Fibroblast of lung (primary cell): ENCODE data around the gene FBXO38. TPM values are rescaled to one million over a fixed set of nuclear protein-coding genes. Genes with fewer than 3 reads are reported as not detected.

Experiments used
- DNase-seq, 2 donors: peaks; one replicate each; pipeline versions ENCODE4 v3.0.0 to v3.0.0-alpha.2; 2010; ENCODE audit warnings: low read depth in 2 of 2
- H2AFZ ChIP-seq: 2 replicates; pipeline ENCODE4 v1.5.1; 2012; ENCODE audit warnings: low read length, control low read depth, inconsistent platforms
- H3K27ac ChIP-seq: 2 replicates; pipeline ENCODE4 v1.5.1; 2011; ENCODE audit warnings: low read length, control low read depth; ENCODE audit not compliant: insufficient read depth
- H3K27me3 ChIP-seq: 2 replicates; pipeline ENCODE4 v1.5.1; 2011; ENCODE audit warnings: mild to moderate bottlenecking, low read length; ENCODE audit not compliant: control insufficient read depth, insufficient read depth
- H3K36me3 ChIP-seq: 2 replicates; pipeline ENCODE4 v1.5.1; 2011; ENCODE audit warnings: low read length; ENCODE audit not compliant: control insufficient read depth, insufficient read depth
- H3K4me1 ChIP-seq: 2 replicates; pipeline ENCODE4 v1.5.1; 2011; ENCODE audit warnings: low read length; ENCODE audit not compliant: control insufficient read depth, insufficient read depth; ENCODE audit errors: extremely low read depth
- H3K4me2 ChIP-seq: 2 replicates; pipeline ENCODE4 v1.5.1; 2011; ENCODE audit warnings: low read length, control low read depth; ENCODE audit not compliant: insufficient read depth; ENCODE audit errors: extremely low read depth
- H3K4me3 ChIP-seq, 4 experiments: fragments of 200-600 bp in 1 of 4; sonication (generic) in 1 of 4; replicated peaks in 1 of 4; 2 replicates each; pipeline ENCODE4 v1.5.1; 2011 to 2016; ENCODE audit warnings: low read length in 4 of 4, low read depth in 3 of 4, mild to moderate bottlenecking in 3 of 4, control low read depth in 2 of 4, inconsistent platforms in 1 of 4, mixed read lengths in 1 of 4; ENCODE audit not compliant: insufficient read depth in 1 of 4; ENCODE audit errors: control extremely low read depth in 1 of 4
- H3K79me2 ChIP-seq: 2 replicates; pipeline ENCODE4 v1.5.1; 2012; ENCODE audit warnings: mild to moderate bottlenecking, low read length, inconsistent platforms; ENCODE audit not compliant: control insufficient read depth, insufficient read depth
- H3K9ac ChIP-seq: 2 replicates; pipeline ENCODE4 v1.5.1; 2011; ENCODE audit warnings: mild to moderate bottlenecking, low read length, control low read depth; ENCODE audit not compliant: insufficient read depth
- H3K9me3 ChIP-seq: 2 replicates; pipeline ENCODE4 v1.5.1; 2012; ENCODE audit warnings: low read depth, low read length; ENCODE audit not compliant: control insufficient read depth, insufficient read depth
- H4K20me1 ChIP-seq: 2 replicates; pipeline ENCODE4 v1.5.1; 2011; ENCODE audit warnings: low read length; ENCODE audit not compliant: control insufficient read depth, insufficient read depth; ENCODE audit errors: extremely low read depth
- EZH2 ChIP-seq: IDR thresholded peaks from 2 replicates; pipeline ENCODE4 v1.5.1; 2012; ENCODE audit warnings: low read length, control low read depth, mild to moderate bottlenecking; ENCODE audit errors: missing control alignments
- polyA plus RNA-seq, 2 donors: library from polyadenylated mRNA; depleted of rRNA in 1 of 2; stranded (reverse) in 1 of 2; unstranded in 1 of 2; fragments of >200 nt; gene quantifications; 2 replicates each; pipeline ENCODE4 v1.2.1, GENCODE V29; 2011 to 2012; ENCODE audit warnings: missing spikeins in 1 of 2
- total RNA-seq: library from RNA; depleted of rRNA; stranded (reverse); fragments of >200 nt; gene quantifications from 2 replicates; pipeline ENCODE4 v1.2.1, GENCODE V29; 2014
- TF ChIP-seq, protein P1 (sequence below), 2 donors: IDR thresholded peaks in 1 of 2; conservative IDR thresholded peaks in 1 of 2; 1 replicate in 1 of 2; 2 replicates in 1 of 2; pipeline ENCODE4 v1.5.1; 2011 to 2012; ENCODE audit warnings: low read length in 2 of 2, control low read depth in 1 of 2, inconsistent platforms in 1 of 2, low read depth in 1 of 2, mild to moderate bottlenecking in 1 of 2

FBXO38 gene
- total and polyA plus RNA-seq, 2 donors (not counting 1 experiment from before 2014, with no cell fraction given), result 25.0 to 62.4 TPM

DNA sequence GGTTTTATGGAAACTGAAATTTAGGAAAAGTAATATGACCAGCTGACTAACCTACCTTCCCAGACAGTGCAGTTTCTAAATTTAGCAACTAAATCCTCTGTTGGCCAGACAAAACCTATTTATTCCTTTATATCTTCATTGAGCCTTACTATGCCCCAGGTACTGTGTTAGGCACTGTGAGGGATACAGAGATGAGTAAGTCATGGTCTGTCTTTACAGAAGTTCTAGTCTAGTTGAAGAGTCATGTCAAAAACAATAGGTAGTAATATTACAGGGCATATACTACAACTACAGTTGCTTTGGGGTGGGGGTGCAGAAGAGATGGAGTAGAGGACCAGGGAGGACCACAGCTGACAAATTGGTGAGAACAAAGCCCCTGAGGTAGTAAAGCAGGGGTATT, 42.8 kb downstream of the FBXO38 start:
- Histone ChIP-seq H3K4me2 (no peak overlapping the region), H3K4me3 (no peak overlapping the region), H3K79me2 (no peaks in the 10 kb centered on the region), H3K9me3 (no peaks in the 10 kb centered on the region), H3K4me1 (no peaks in the 10 kb centered on the region), H4K20me1 (no peaks in the 10 kb centered on the region), H3K36me3 (peaks cover 13% of the 10 kb centered on the region), H3K27ac (no peak overlapping the region), H2AFZ (no peak overlapping the region), H3K9ac (no peak overlapping the region), H3K27me3 (no peaks in the 10 kb centered on the region)
- no peak for TF ChIP-seq EZH2
- TF ChIP-seq, protein P1, sequence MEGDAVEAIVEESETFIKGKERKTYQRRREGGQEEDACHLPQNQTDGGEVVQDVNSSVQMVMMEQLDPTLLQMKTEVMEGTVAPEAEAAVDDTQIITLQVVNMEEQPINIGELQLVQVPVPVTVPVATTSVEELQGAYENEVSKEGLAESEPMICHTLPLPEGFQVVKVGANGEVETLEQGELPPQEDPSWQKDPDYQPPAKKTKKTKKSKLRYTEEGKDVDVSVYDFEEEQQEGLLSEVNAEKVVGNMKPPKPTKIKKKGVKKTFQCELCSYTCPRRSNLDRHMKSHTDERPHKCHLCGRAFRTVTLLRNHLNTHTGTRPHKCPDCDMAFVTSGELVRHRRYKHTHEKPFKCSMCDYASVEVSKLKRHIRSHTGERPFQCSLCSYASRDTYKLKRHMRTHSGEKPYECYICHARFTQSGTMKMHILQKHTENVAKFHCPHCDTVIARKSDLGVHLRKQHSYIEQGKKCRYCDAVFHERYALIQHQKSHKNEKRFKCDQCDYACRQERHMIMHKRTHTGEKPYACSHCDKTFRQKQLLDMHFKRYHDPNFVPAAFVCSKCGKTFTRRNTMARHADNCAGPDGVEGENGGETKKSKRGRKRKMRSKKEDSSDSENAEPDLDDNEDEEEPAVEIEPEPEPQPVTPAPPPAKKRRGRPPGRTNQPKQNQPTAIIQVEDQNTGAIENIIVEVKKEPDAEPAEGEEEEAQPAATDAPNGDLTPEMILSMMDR (conservative IDR thresholded peaks at IDR 0.05 in 1 of 2, IDR thresholded peaks at IDR 0.05 in 1 of 2; ENCODE audit: low read depth in 1 of 2, low read length in 2 of 2), result no peak
- no peak for DNase-seq

GRCh38 chr5:148427370-148428042, 43.7 kb downstream of the FBXO38 start:
- no peak overlapping the region for H2AFZ ChIP-seq
- no peak for DNase-seq
- no peak overlapping the region for H3K9ac ChIP-seq
- H3K27ac ChIP-seq, result no peak overlapping the region
- no peaks in the 10 kb centered on the region for H3K79me2 ChIP-seq
- H4K20me1 ChIP-seq, result no peaks in the 10 kb centered on the region
- no peak overlapping the region for H3K4me3 ChIP-seq
- no peak overlapping the region for H3K4me2 ChIP-seq
- TF ChIP-seq, protein P1 (conservative IDR thresholded peaks at IDR 0.05 in 1 of 2, IDR thresholded peaks at IDR 0.05 in 1 of 2; ENCODE audit: low read depth in 1 of 2, low read length in 2 of 2), result no peak
- TF ChIP-seq EZH2, result no peak
- peaks cover 13% of the 10 kb centered on the region for H3K36me3 ChIP-seq
- H3K4me1 ChIP-seq, result no peaks in the 10 kb centered on the region
- H3K27me3 ChIP-seq, result no peaks in the 10 kb centered on the region
- no peaks in the 10 kb centered on the region for H3K9me3 ChIP-seq

- H3K79me2 ChIP-seq, result no peaks in the 10 kb centered on the region
- no peak overlapping the region for H3K9ac ChIP-seq
- no peaks in the 10 kb centered on the region for H4K20me1 ChIP-seq
- no peak overlapping the region for H2AFZ ChIP-seq
- no peaks in the 10 kb centered on the region for H3K27me3 ChIP-seq
- peaks cover 13% of the 10 kb centered on the region for H3K36me3 ChIP-seq
- no peak for DNase-seq
- no peaks in the 10 kb centered on the region for H3K9me3 ChIP-seq
- H3K4me2 ChIP-seq, result no peak overlapping the region
- H3K4me3 ChIP-seq, result no peak overlapping the region
- H3K4me1 ChIP-seq, result no peaks in the 10 kb centered on the region
- no peak overlapping the region for H3K27ac ChIP-seq
- no peak for TF ChIP-seq EZH2
- TF ChIP-seq, protein P1 (conservative IDR thresholded peaks at IDR 0.05 in 1 of 2, IDR thresholded peaks at IDR 0.05 in 1 of 2; ENCODE audit: low read depth in 1 of 2, low read length in 2 of 2), result no peak
Measured at GRCh38 chr5:148428848-148429247, 45.1 kb downstream of the FBXO38 start.
